ENCODE data around the gene USP9Y.

Gene USP9Y

GRCh38 chrY:12846793-12847192, 145.8 kb downstream of the USP9Y start:
- Histone ChIP-seq H3K4me3 (ENCODE audit: insufficient read depth, low read depth, low read length, poor library complexity, severe bottlenecking) (no peak overlapping the region), H3K36me3 (ENCODE audit: control insufficient read depth, insufficient read depth, low read length) (no peaks in the 10 kb centered on the region), H3K27ac (ENCODE audit: insufficient read depth, low read length, poor library complexity, severe bottlenecking) (no peak overlapping the region), H3K9me3 (ENCODE audit: control insufficient read depth, low read length) (no peaks in the 10 kb centered on the region), H3K27me3 (replicated peaks; ENCODE audit: control insufficient read depth, insufficient read depth, low read length, poor library complexity, severe bottlenecking) (no peaks in the 10 kb centered on the region), H3K4me1 (ENCODE audit: control insufficient read depth, insufficient read depth, low read length, poor library complexity, severe bottlenecking) (no peaks in the 10 kb centered on the region)
- DNase-seq: no peak

GRCh38 chrY:12855791-12856275, 154.8 kb downstream of the USP9Y start:
- no peak overlapping the region for H3K4me3 ChIP-seq (ENCODE audit: insufficient read depth, low read depth, low read length, poor library complexity, severe bottlenecking)
- H3K27me3 ChIP-seq (replicated peaks; ENCODE audit: control insufficient read depth, insufficient read depth, low read length, poor library complexity, severe bottlenecking): no peaks in the 10 kb centered on the region
- no peak for DNase-seq
- no peaks in the 10 kb centered on the region for H3K4me1 ChIP-seq (ENCODE audit: control insufficient read depth, insufficient read depth, low read length, poor library complexity, severe bottlenecking)
- H3K27ac ChIP-seq (ENCODE audit: insufficient read depth, low read length, poor library complexity, severe bottlenecking): no peak overlapping the region
- H3K9me3 ChIP-seq (ENCODE audit: control insufficient read depth, low read length): no peaks in the 10 kb centered on the region
- no peaks in the 10 kb centered on the region for H3K36me3 ChIP-seq (ENCODE audit: control insufficient read depth, insufficient read depth, low read length)

- DNase-seq: no peak
- Histone ChIP-seq H3K9me3 (ENCODE audit: control insufficient read depth, low read length) (no peaks in the 10 kb centered on the region), H3K27ac (ENCODE audit: insufficient read depth, low read length, poor library complexity, severe bottlenecking) (no peak overlapping the region), H3K27me3 (replicated peaks; ENCODE audit: control insufficient read depth, insufficient read depth, low read length, poor library complexity, severe bottlenecking) (no peaks in the 10 kb centered on the region), H3K36me3 (ENCODE audit: control insufficient read depth, insufficient read depth, low read length) (no peaks in the 10 kb centered on the region), H3K4me3 (ENCODE audit: insufficient read depth, low read depth, low read length, poor library complexity, severe bottlenecking) (no peak overlapping the region), H3K4me1 (ENCODE audit: control insufficient read depth, insufficient read depth, low read length, poor library complexity, severe bottlenecking) (no peaks in the 10 kb centered on the region)
These were observed 166.9 kb downstream of the USP9Y start for GRCh38 chrY:12867960-12868359.

- H3K4me1 ChIP-seq (ENCODE audit: control insufficient read depth, insufficient read depth, low read length, poor library complexity, severe bottlenecking): no peaks in the 10 kb centered on the region
- H3K36me3 ChIP-seq (ENCODE audit: control insufficient read depth, insufficient read depth, low read length): no peaks in the 10 kb centered on the region
- no peak overlapping the region for H3K4me3 ChIP-seq (ENCODE audit: insufficient read depth, low read depth, low read length, poor library complexity, severe bottlenecking)
- no peaks in the 10 kb centered on the region for H3K9me3 ChIP-seq (ENCODE audit: control insufficient read depth, low read length)
- no peak overlapping the region for H3K27ac ChIP-seq (ENCODE audit: insufficient read depth, low read length, poor library complexity, severe bottlenecking)
- H3K27me3 ChIP-seq (replicated peaks; ENCODE audit: control insufficient read depth, insufficient read depth, low read length, poor library complexity, severe bottlenecking): no peaks in the 10 kb centered on the region
- no peak for DNase-seq
These were observed 195.9 kb downstream of the USP9Y start for GRCh38 chrY:12896973-12897372.

- H3K4me1 ChIP-seq (ENCODE audit: control insufficient read depth, insufficient read depth, low read length, poor library complexity, severe bottlenecking): no peaks in the 10 kb centered on the region
These were observed 197.6 kb downstream of the USP9Y start for GRCh38 chrY:12898604-12899003.

GRCh38 chrY:12904618-12905516, 203.8 kb downstream of the USP9Y start, which contains the start of gene DDX3Y:
DDX3Y (plus strand) TSS chrY:12904868; CDS start chrY:12904937, 69 bp downstream.
- DNase-seq: peak in 2 of 3 donors; percentile 74 to 84
- no peaks in the 10 kb centered on the region for H3K4me1 ChIP-seq (ENCODE audit: control insufficient read depth, insufficient read depth, low read length, poor library complexity, severe bottlenecking)
- H3K27me3 ChIP-seq (replicated peaks; ENCODE audit: control insufficient read depth, insufficient read depth, low read length, poor library complexity, severe bottlenecking): no peaks in the 10 kb centered on the region
- H3K36me3 ChIP-seq (ENCODE audit: control insufficient read depth, insufficient read depth, low read length): no peaks in the 10 kb centered on the region
- H3K9me3 ChIP-seq (ENCODE audit: control insufficient read depth, low read length): no peaks in the 10 kb centered on the region
- H3K4me3 ChIP-seq (ENCODE audit: insufficient read depth, low read depth, low read length, poor library complexity, severe bottlenecking): peak within 1 kb of the TSS; percentile 63
- peak within 1 kb of the TSS; percentile 98 for H3K27ac ChIP-seq (ENCODE audit: insufficient read depth, low read length, poor library complexity, severe bottlenecking)

More at GRCh38 chrY:12898604-12899003, 197.6 kb downstream of the USP9Y start:
- no peak overlapping the region for H3K4me3 ChIP-seq (ENCODE audit: insufficient read depth, low read depth, low read length, poor library complexity, severe bottlenecking)
- H3K27ac ChIP-seq (ENCODE audit: insufficient read depth, low read length, poor library complexity, severe bottlenecking): no peak overlapping the region
- H3K36me3 ChIP-seq (ENCODE audit: control insufficient read depth, insufficient read depth, low read length): no peaks in the 10 kb centered on the region
- no peaks in the 10 kb centered on the region for H3K9me3 ChIP-seq (ENCODE audit: control insufficient read depth, low read length)
- no peak for DNase-seq
- no peaks in the 10 kb centered on the region for H3K27me3 ChIP-seq (replicated peaks; ENCODE audit: control insufficient read depth, insufficient read depth, low read length, poor library complexity, severe bottlenecking)

GRCh38 chrY:12905517-12905872, 204.5 kb downstream of the USP9Y start:
- Histone ChIP-seq H3K27me3 (replicated peaks; ENCODE audit: control insufficient read depth, insufficient read depth, low read length, poor library complexity, severe bottlenecking) (no peaks in the 10 kb centered on the region), H3K36me3 (ENCODE audit: control insufficient read depth, insufficient read depth, low read length) (no peaks in the 10 kb centered on the region), H3K27ac (ENCODE audit: insufficient read depth, low read length, poor library complexity, severe bottlenecking) (peak overlapping the region; percentile 98), H3K4me1 (ENCODE audit: control insufficient read depth, insufficient read depth, low read length, poor library complexity, severe bottlenecking) (no peaks in the 10 kb centered on the region), H3K4me3 (ENCODE audit: insufficient read depth, low read depth, low read length, poor library complexity, severe bottlenecking) (peak overlapping the region; percentile 63), H3K9me3 (ENCODE audit: control insufficient read depth, low read length) (no peaks in the 10 kb centered on the region)
- peak in 2 of 3 donors; percentile 50 to 68 for DNase-seq

GRCh38 chrY:12905895-12906294, 204.9 kb downstream of the USP9Y start:
- Histone ChIP-seq H3K27me3 (replicated peaks; ENCODE audit: control insufficient read depth, insufficient read depth, low read length, poor library complexity, severe bottlenecking) (no peaks in the 10 kb centered on the region), H3K4me1 (ENCODE audit: control insufficient read depth, insufficient read depth, low read length, poor library complexity, severe bottlenecking) (no peaks in the 10 kb centered on the region), H3K36me3 (ENCODE audit: control insufficient read depth, insufficient read depth, low read length) (no peaks in the 10 kb centered on the region), H3K9me3 (ENCODE audit: control insufficient read depth, low read length) (no peaks in the 10 kb centered on the region), H3K27ac (ENCODE audit: insufficient read depth, low read length, poor library complexity, severe bottlenecking) (peak overlapping the region; percentile 98), H3K4me3 (ENCODE audit: insufficient read depth, low read depth, low read length, poor library complexity, severe bottlenecking) (peak overlapping the region; percentile 63)
- no peak for DNase-seq

Measured in effector memory CD4-positive, alpha-beta T cell (primary cell).